DMS53 treated with DMSO at 0.1 percent for 48 hours (cell line): ENCODE measurements around the gene AIG1.
"Not testable (repeated sequence)": the region's sequence is repeated elsewhere in the genome, so short reads cannot be mapped to it uniquely, and the experiment has no call there.

Experiments
- DNase-seq: peaks from one replicate; lab custom pipeline; 2025; ENCODE audit not compliant: unreplicated experiment; lab: John Stamatoyannopoulos, UW

The AIG1 gene

GRCh38 chr6:143313163-143313562 is 252.5 kb downstream of the AIG1 start:
- no peak for DNase-seq

- no peak for DNase-seq
Observed at GRCh38 chr6:143321491-143322086, 260.9 kb downstream of the AIG1 start.

GRCh38 chr6:143322386-143322785 is 261.7 kb downstream of the AIG1 start:
- no peak for DNase-seq

GRCh38 chr6:143323729-143324470 is 263.2 kb downstream of the AIG1 start:
- DNase-seq, result no peak

GRCh38 chr6:143325379-143326140 is 264.9 kb downstream of the AIG1 start:
- no peak for DNase-seq

GRCh38 chr6:143328876-143329275 is 268.2 kb downstream of the AIG1 start:
- DNase-seq, result no peak

- no peak for DNase-seq
Observed at GRCh38 chr6:143329323-143329722, 268.6 kb downstream of the AIG1 start.

- DNase-seq, result no peak
Observed at GRCh38 chr6:143331362-143331761, 270.7 kb downstream of the AIG1 start.

GRCh38 chr6:143332153-143332845 is 271.6 kb downstream of the AIG1 start:
- DNase-seq, result no peak

- no peak for DNase-seq
Observed at GRCh38 chr6:143333081-143333480, 272.4 kb downstream of the AIG1 start.

- no peak for DNase-seq
Observed at GRCh38 chr6:143333749-143334520, 273.2 kb downstream of the AIG1 start.

- DNase-seq, result no peak
Observed at GRCh38 chr6:143335865-143336264, 275.2 kb downstream of the AIG1 start.

- no peak for DNase-seq
Observed at GRCh38 chr6:143336446-143337152, 275.9 kb downstream of the AIG1 start.

- DNase-seq, result no peak
Observed at GRCh38 chr6:143337201-143337949, 276.7 kb downstream of the AIG1 start.

- DNase-seq, result no peak
Observed at GRCh38 chr6:143339223-143339622, 278.5 kb downstream of the AIG1 start.

GRCh38 chr6:143345477-143345876 is 284.8 kb downstream of the AIG1 start:
- DNase-seq, result not testable (repeated sequence)

GRCh38 chr6:143346004-143346403 is 285.3 kb downstream of the AIG1 start:
- no peak for DNase-seq

GRCh38 chr6:143348531-143348930 is 287.8 kb downstream of the AIG1 start:
- DNase-seq, result no peak

- DNase-seq, result no peak
Observed at GRCh38 chr6:143349530-143349929, 288.8 kb downstream of the AIG1 start.
